Thoracic aorta (tissue), 2 donors: ENCODE measurements around the gene WNT7B. TPM values are rescaled to one million over a fixed set of nuclear protein-coding genes. Genes with fewer than 3 reads are reported as not detected.

ENCODE experiments used
- ATAC-seq: fragments of 150-250 bp; one replicate; pipeline ENCODE4 v1.8.0; 2017; ENCODE audit warnings: low read depth; ENCODE audit not compliant: insufficient number of reproducible peaks, low FRiP score
- DNase-seq: peaks from one replicate; pipeline ENCODE4 v3.0.0-alpha.2; 2020; ENCODE audit warnings: low spot score
- H3K27ac ChIP-seq, 2 donors: fragments of 200-600 bp; sonication (generic); 1 replicate in 1 of 2; 2 replicates in 1 of 2; pipeline ENCODE4 v1.5.1; 2016; ENCODE audit warnings: mild to moderate bottlenecking in 2 of 2, moderate library complexity in 2 of 2
- H3K27me3 ChIP-seq: fragments of 200-600 bp; sonication (generic); replicated peaks from 2 replicates; pipeline ENCODE4 v1.6.0; 2016; ENCODE audit warnings: mild to moderate bottlenecking; ENCODE audit not compliant: insufficient read depth
- H3K36me3 ChIP-seq: fragments of 200-600 bp; sonication (generic); one replicate; pipeline ENCODE4 v1.5.1; 2016
- H3K4me1 ChIP-seq, 2 donors: fragments of 200-600 bp; sonication (generic); 1 replicate in 1 of 2; 2 replicates in 1 of 2; pipeline versions ENCODE4 v1.5.1 to v1.6.0; 2016; ENCODE audit warnings: low read depth in 2 of 2, mild to moderate bottlenecking in 1 of 2; ENCODE audit not compliant: control insufficient read depth in 1 of 2
- H3K4me3 ChIP-seq: fragments of 200-600 bp; sonication (generic); 2 replicates; pipeline ENCODE4 v1.5.1; 2016; ENCODE audit warnings: mild to moderate bottlenecking
- H3K9me3 ChIP-seq: fragments of 200-600 bp; sonication (generic); 2 replicates; pipeline ENCODE4 v1.5.1; 2016
- CTCF ChIP-seq: fragments of 200-600 bp; sonication (generic); IDR thresholded peaks from one replicate; pipeline ENCODE4 v1.5.1; 2019; ENCODE audit warnings: antibody characterized with exemption
- total RNA-seq, 2 donors: library from RNA; depleted of rRNA; stranded (reverse); fragments of >200 nt; gene quantifications; one replicate each; pipeline versions ENCODE4 v1.1.0 to v1.2.3, GENCODE V29; 2016

The WNT7B gene
- total RNA-seq, 2 donors from 2014 or later, result not detected

DNA sequence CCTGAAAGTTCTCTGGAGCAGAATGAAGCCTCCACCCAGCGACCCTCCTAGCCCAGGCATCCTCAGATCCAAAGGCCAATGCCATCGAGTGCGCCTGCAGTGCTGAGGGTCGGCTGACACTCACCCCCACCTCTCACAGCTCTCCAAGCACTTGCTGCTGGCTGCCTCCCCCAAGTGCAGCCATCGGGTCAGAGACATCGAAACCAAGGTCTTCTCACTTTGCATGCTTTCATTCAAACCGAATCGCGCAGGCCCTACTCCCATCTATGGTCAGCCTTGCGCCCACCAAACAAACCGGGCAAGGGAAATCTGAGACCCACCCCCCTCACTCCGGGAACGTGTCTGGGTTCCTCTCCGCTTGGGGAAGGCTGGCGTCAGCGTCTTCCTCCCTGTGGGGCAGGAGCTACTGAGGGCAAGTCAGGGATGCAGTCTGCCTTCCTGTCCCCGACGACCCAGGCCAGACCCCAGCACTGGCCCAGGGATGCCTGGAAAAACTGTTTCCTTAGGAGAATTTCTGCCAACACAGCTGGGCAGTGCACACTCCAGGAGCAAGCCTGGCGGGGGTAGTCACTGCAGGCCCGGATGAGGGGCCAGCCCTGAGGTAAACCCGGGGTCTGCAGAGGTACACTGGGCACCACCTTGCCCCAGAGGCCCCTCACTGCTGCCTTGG is 7.0 kb downstream of the WNT7B start:
- DNase-seq, result no peak
- ATAC-seq, result no peak
- no peak for TF ChIP-seq CTCF
- Histone ChIP-seq H3K4me1 (peaks cover 14 to 16% of the 10 kb centered on the region in 2 donors), H3K27ac (no peak overlapping the region), H3K36me3 (no peaks in the 10 kb centered on the region), H3K9me3 (no peaks in the 10 kb centered on the region), H3K4me3 (no peak overlapping the region), H3K27me3 (peaks cover 16% of the 10 kb centered on the region)

- ATAC-seq (no peak), DNase-seq (no peak)
- no peaks in the 10 kb centered on the region for H3K9me3 ChIP-seq
- TF ChIP-seq CTCF, result no peak
- H3K4me3 ChIP-seq, result no peak overlapping the region
- H3K36me3 ChIP-seq, result no peaks in the 10 kb centered on the region
- H3K27ac ChIP-seq, result no peak overlapping the region
- H3K4me1 ChIP-seq, result peaks cover 14 to 16% of the 10 kb centered on the region in 2 donors
- peaks cover 16% of the 10 kb centered on the region for H3K27me3 ChIP-seq
These were observed 7.6 kb downstream of the WNT7B start for GRCh38 chr22:45969414-45969799.

GRCh38 chr22:45968751-45969413 is 8.1 kb downstream of the WNT7B start:
- TF ChIP-seq CTCF, result no peak
- peaks cover 16% of the 10 kb centered on the region for H3K27me3 ChIP-seq

DNA sequence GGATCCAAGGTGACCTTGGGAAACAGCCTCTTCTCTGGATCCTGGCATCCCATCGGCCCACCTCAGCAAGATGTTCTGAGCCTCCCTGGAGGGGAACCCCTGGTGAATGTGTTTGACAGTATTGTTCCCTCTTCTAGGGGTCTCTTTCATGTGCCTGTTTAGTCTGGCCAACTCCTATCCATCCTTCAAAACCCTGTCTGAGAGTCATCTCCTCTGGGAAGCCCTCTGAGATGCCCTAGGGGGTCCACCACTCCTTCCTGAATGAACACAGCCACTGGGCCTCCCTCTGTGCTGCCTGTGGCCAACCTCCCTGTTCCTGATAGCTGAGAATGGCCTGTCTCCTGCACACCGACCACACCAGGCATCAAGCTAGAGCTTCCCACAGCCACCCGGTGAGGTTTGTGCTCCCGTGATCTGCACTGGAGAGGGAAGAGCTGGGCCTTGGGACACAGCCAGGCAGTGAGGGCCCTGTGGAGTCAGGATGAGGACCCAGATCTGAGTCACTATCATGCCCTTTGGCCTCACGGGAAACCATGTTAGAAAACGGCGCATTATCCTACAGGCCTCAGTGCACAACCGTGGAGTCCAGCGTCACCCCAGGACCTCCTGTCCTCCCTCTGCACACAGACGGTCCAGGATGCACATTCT is 8.8 kb downstream of the WNT7B start:
- DNase-seq, result no peak
- no peak for TF ChIP-seq CTCF
- H3K36me3 ChIP-seq, result no peaks in the 10 kb centered on the region
- no peak overlapping the region for H3K27ac ChIP-seq
- H3K4me3 ChIP-seq, result no peak overlapping the region
- ATAC-seq, result no peak
- H3K27me3 ChIP-seq, result peaks cover 16% of the 10 kb centered on the region
- no peaks in the 10 kb centered on the region for H3K9me3 ChIP-seq
- H3K4me1 ChIP-seq, result peaks cover 14 to 16% of the 10 kb centered on the region in 2 donors

More at GRCh38 chr22:45968751-45969413, 8.1 kb downstream of the WNT7B start:
- Histone ChIP-seq H3K9me3 (no peaks in the 10 kb centered on the region), H3K4me1 (peaks cover 14 to 16% of the 10 kb centered on the region in 2 donors), H3K27ac (no peak overlapping the region), H3K36me3 (no peaks in the 10 kb centered on the region), H3K4me3 (no peak overlapping the region)
- DNase-seq (no peak), ATAC-seq (no peak)

DNA sequence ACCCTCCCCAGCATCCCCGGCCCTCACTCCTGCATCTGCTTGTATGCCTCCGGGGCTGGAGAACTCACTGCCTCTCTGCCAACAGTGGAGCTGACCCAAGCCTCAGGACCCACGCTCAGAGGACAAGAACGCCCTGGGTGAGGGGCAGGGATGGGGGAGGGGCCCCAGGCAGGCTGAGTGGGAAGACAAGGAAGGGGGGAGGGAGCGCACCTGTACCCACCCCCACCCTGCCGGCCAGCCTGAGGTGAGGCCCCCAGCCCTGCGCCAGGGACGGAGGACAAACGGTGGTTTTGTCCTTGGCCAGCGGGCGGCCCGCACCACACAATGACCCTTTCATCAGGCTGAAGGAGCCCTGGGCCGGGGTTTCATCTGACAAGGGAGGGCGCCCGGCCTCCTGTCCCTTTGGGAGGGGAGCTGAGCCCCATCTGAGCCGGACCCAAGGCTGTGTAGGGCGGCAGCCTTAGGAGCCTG is 10.0 kb downstream of the WNT7B start:
- DNase-seq (no peak), ATAC-seq (no peak)
- H3K27ac ChIP-seq, result no peak overlapping the region
- H3K9me3 ChIP-seq, result no peaks in the 10 kb centered on the region
- no peak for TF ChIP-seq CTCF
- H3K36me3 ChIP-seq, result no peaks in the 10 kb centered on the region
- H3K4me1 ChIP-seq, result peaks cover 14 to 16% of the 10 kb centered on the region in 2 donors
- peaks cover 16% of the 10 kb centered on the region for H3K27me3 ChIP-seq
- H3K4me3 ChIP-seq, result no peak overlapping the region
